ENCODE data around the gene RBL1. TPM values are rescaled to one million over a fixed set of nuclear protein-coding genes. Genes with fewer than 3 reads are reported as not detected.

RBL1 gene
- total and polyA plus RNA-seq, 4 experiments from 2014 or later = 7.0 to 39.6 (median 23.3) TPM

GRCh38 chr20:37102571-37102970 lies 6.8 kb upstream of the RBL1 start:
- Mint-ChIP-seq H3K27me3 (no peaks in the 10 kb centered on the region), H3K9me3 (no peaks in the 10 kb centered on the region), H3K36me3 (no peaks in the 10 kb centered on the region), H3K4me3 (no peak overlapping the region), H3K27ac (no peak overlapping the region), H3K4me1 (no peaks in the 10 kb centered on the region)
- no peak for DNase-seq
- no peaks in the 10 kb centered on the region for H3K9me3 ChIP-seq (ENCODE audit: control insufficient read depth in 1 of 2, low read length in 2 of 2)
- CTCF ChIA-PET (ENCODE audit: partially characterized antibody) = interaction anchor here (1.2 kb wide), 1 partner anchor 11 kb away, joined by 3 read pairs; no protein-coding TSS in a partner anchor
- H3K27ac ChIP-seq (ENCODE audit: low read depth, low read length) = no peak overlapping the region
- H3K36me3 ChIP-seq (ENCODE audit: insufficient read depth, low read length) = no peaks in the 10 kb centered on the region
- H3K4me3 ChIP-seq (ENCODE audit: low read length in 2 of 2) = no peak overlapping the region
- POLR2A ChIA-PET (ENCODE audit: partially characterized antibody) = no interaction called here
- no peaks in the 10 kb centered on the region for H3K4me1 ChIP-seq (ENCODE audit: insufficient read depth, low read length)
- intact Hi-C loops (cut with micrococcal nuclease) = no loop called here
- no peaks in the 10 kb centered on the region for H3K27me3 ChIP-seq (ENCODE audit: insufficient read depth, low read length)

- no peaks in the 10 kb centered on the region for H3K27me3 ChIP-seq (ENCODE audit: insufficient read depth, low read length)
- no peaks in the 10 kb centered on the region for H3K9me3 Mint-ChIP-seq
- peaks cover 35% of the 10 kb centered on the region for H3K4me1 ChIP-seq (ENCODE audit: insufficient read depth, low read length)
- peak overlapping the region in 1 of 2 donors; percentile 92 for H3K4me3 ChIP-seq (ENCODE audit: low read length in 2 of 2)
- intact Hi-C loops (cut with micrococcal nuclease) = loop anchor here (1.0 to 5.0 kb wide), 5 partner anchors 82 to 1144 kb away; partner anchors contain the start of genes BLCAP, SAMHD1 and SCAND1
- H3K27ac Mint-ChIP-seq = peak overlapping the region; percentile 99 to 100 (median 100)
- H3K9me3 ChIP-seq (ENCODE audit: control insufficient read depth in 1 of 2, low read length in 2 of 2) = no peaks in the 10 kb centered on the region
- peaks cover 0 to 4% of the 10 kb centered on the region in 2 donors for H3K27me3 Mint-ChIP-seq
- peak overlapping the region; percentile 98 to 100 (median 99) for H3K4me3 Mint-ChIP-seq
- H3K27ac ChIP-seq (ENCODE audit: low read depth, low read length) = peak overlapping the region; percentile 85
- peaks cover 4 to 20% of the 10 kb centered on the region in 2 donors for H3K36me3 Mint-ChIP-seq
- ChIA-PET POLR2A (ENCODE audit: partially characterized antibody) (interaction anchor here (0.5 to 2.6 kb wide), 17 partner anchors 10 to 1170 kb away, joined by 3 to 34 read pairs (median 8); partner anchors contain the start of genes DSN1, MROH8, RPN2 and SAMHD1), CTCF (ENCODE audit: partially characterized antibody) (interaction anchor here (1.2 to 4.7 kb wide), 5 partner anchors 15 to 92 kb away, joined by 3 to 41 read pairs (median 8); no protein-coding TSS in a partner anchor)
- DNase-seq = no peak
- no peaks in the 10 kb centered on the region for H3K36me3 ChIP-seq (ENCODE audit: insufficient read depth, low read length)
- H3K4me1 Mint-ChIP-seq = peaks cover 16 to 44% (median 28%) of the 10 kb centered on the region in 4 donors
These were observed 731 bp upstream of the RBL1 start for GRCh38 chr20:37096415-37097041.

- H3K27ac Mint-ChIP-seq = peak overlapping the region; percentile 95 to 100 (median 98)
- no peaks in the 10 kb centered on the region for H3K9me3 Mint-ChIP-seq
- peak overlapping the region; percentile 85 for H3K27ac ChIP-seq (ENCODE audit: low read depth, low read length)
- peaks cover 20 to 49% (median 35%) of the 10 kb centered on the region in 4 donors for H3K4me1 Mint-ChIP-seq
- intact Hi-C loops (cut with micrococcal nuclease) = loop anchor here (2.0 to 5.0 kb wide), 4 partner anchors 80 to 1143 kb away; partner anchors contain the start of genes BLCAP, SAMHD1 and SCAND1
- H3K27me3 ChIP-seq (ENCODE audit: insufficient read depth, low read length) = no peaks in the 10 kb centered on the region
- peaks cover 7% of the 10 kb centered on the region for H3K36me3 ChIP-seq (ENCODE audit: insufficient read depth, low read length)
- ChIA-PET POLR2A (ENCODE audit: partially characterized antibody) (interaction anchor here (0.7 to 2.6 kb wide), 22 partner anchors 9 to 1353 kb away, joined by 3 to 34 read pairs (median 4); partner anchors contain the start of genes BLCAP, DSN1, MROH8 and RBM39), CTCF (ENCODE audit: partially characterized antibody) (interaction anchor here (1.0 to 4.7 kb wide), 8 partner anchors 13 to 97 kb away, joined by 3 to 41 read pairs (median 6); no protein-coding TSS in a partner anchor)
- H3K4me3 ChIP-seq (ENCODE audit: low read length in 2 of 2) = peak overlapping the region; percentile 92
- H3K4me3 Mint-ChIP-seq = peak overlapping the region; percentile 89 to 100 (median 99)
- peaks cover 0 to 4% of the 10 kb centered on the region in 2 donors for H3K27me3 Mint-ChIP-seq
- DNase-seq = peak; percentile 66 to 80 (median 74)
- H3K36me3 Mint-ChIP-seq = peaks cover 9 to 27% of the 10 kb centered on the region in 2 donors
- peaks cover 40% of the 10 kb centered on the region for H3K4me1 ChIP-seq (ENCODE audit: insufficient read depth, low read length)
- no peaks in the 10 kb centered on the region for H3K9me3 ChIP-seq (ENCODE audit: control insufficient read depth in 1 of 2, low read length in 2 of 2)
These were observed 644 bp downstream of the RBL1 start for GRCh38 chr20:37095108-37095598.

GRCh38 chr20:37090407-37090806 lies 5.4 kb downstream of the RBL1 start:
- H3K36me3 ChIP-seq (ENCODE audit: insufficient read depth, low read length) = peaks cover 18% of the 10 kb centered on the region
- intact Hi-C loops (cut with micrococcal nuclease) = no loop called here
- Mint-ChIP-seq H3K27me3 (no peaks in the 10 kb centered on the region), H3K36me3 (peaks cover 17 to 49% of the 10 kb centered on the region in 2 donors), H3K9me3 (no peaks in the 10 kb centered on the region), H3K27ac (peak overlapping the region in 2 of 7 donors; percentile 16 to 60), H3K4me1 (peaks cover 24 to 42% (median 33%) of the 10 kb centered on the region in 4 donors), H3K4me3 (no peak overlapping the region)
- no peak overlapping the region for H3K4me3 ChIP-seq (ENCODE audit: low read length in 2 of 2)
- H3K4me1 ChIP-seq (ENCODE audit: insufficient read depth, low read length) = peaks cover 34% of the 10 kb centered on the region
- no peak overlapping the region for H3K27ac ChIP-seq (ENCODE audit: low read depth, low read length)
- DNase-seq = no peak
- H3K9me3 ChIP-seq (ENCODE audit: control insufficient read depth in 1 of 2, low read length in 2 of 2) = no peaks in the 10 kb centered on the region
- CTCF ChIA-PET (ENCODE audit: partially characterized antibody) = no interaction called here
- POLR2A ChIA-PET (ENCODE audit: partially characterized antibody) = no interaction called here
- no peaks in the 10 kb centered on the region for H3K27me3 ChIP-seq (ENCODE audit: insufficient read depth, low read length)

- Mint-ChIP-seq H3K4me1 (peaks cover 16 to 25% (median 21%) of the 10 kb centered on the region in 4 donors), H3K27ac (peak overlapping the region; percentile 40 to 91 (median 67)), H3K4me3 (peak overlapping the region in 2 of 8 donors; percentile 16 to 26), H3K27me3 (no peaks in the 10 kb centered on the region), H3K9me3 (no peaks in the 10 kb centered on the region), H3K36me3 (peaks cover 20 to 46% of the 10 kb centered on the region in 2 donors)
- ChIA-PET POLR2A (ENCODE audit: partially characterized antibody) (interaction anchor here (0.9 to 3.0 kb wide), 6 partner anchors 11 to 107 kb away, joined by 3 to 22 read pairs (median 8); partner anchors contain the start of gene RBL1), CTCF (ENCODE audit: partially characterized antibody) (interaction anchor here (0.6 to 13.8 kb wide), 33 partner anchors 9 to 346 kb away, joined by 3 to 288 read pairs (median 4); partner anchors contain the start of genes MROH8, RBL1 and RPN2)
- Histone ChIP-seq H3K27ac (ENCODE audit: low read depth, low read length) (no peak overlapping the region), H3K36me3 (ENCODE audit: insufficient read depth, low read length) (peaks cover 7% of the 10 kb centered on the region), H3K27me3 (ENCODE audit: insufficient read depth, low read length) (no peaks in the 10 kb centered on the region), H3K9me3 (ENCODE audit: control insufficient read depth in 1 of 2, low read length in 2 of 2) (no peaks in the 10 kb centered on the region), H3K4me1 (ENCODE audit: insufficient read depth, low read length) (peaks cover 24% of the 10 kb centered on the region), H3K4me3 (ENCODE audit: low read length in 2 of 2) (no peak overlapping the region)
- DNase-seq = peak in 4 of 5 donors; percentile 36 to 50 (median 44)
- intact Hi-C loops (cut with micrococcal nuclease) = loop anchor here (1.0 to 2.0 kb wide), 3 partner anchors 74 to 163 kb away; no protein-coding TSS in a partner anchor
These were observed 14.0 kb downstream of the RBL1 start for GRCh38 chr20:37081717-37082289.

GRCh38 chr20:37077009-37077408 lies 18.8 kb downstream of the RBL1 start:
- Histone ChIP-seq H3K27me3 (ENCODE audit: insufficient read depth, low read length) (no peaks in the 10 kb centered on the region), H3K27ac (ENCODE audit: low read depth, low read length) (no peak overlapping the region), H3K9me3 (ENCODE audit: control insufficient read depth in 1 of 2, low read length in 2 of 2) (no peaks in the 10 kb centered on the region), H3K36me3 (ENCODE audit: insufficient read depth, low read length) (no peaks in the 10 kb centered on the region), H3K4me1 (ENCODE audit: insufficient read depth, low read length) (peaks cover 49% of the 10 kb centered on the region), H3K4me3 (ENCODE audit: low read length in 2 of 2) (no peak overlapping the region)
- ChIA-PET CTCF (ENCODE audit: partially characterized antibody) (interaction anchor here (0.7 to 13.8 kb wide), 4 partner anchors 19 to 158 kb away, joined by 3 to 288 read pairs (median 4); partner anchors contain the start of gene RBL1), POLR2A (ENCODE audit: partially characterized antibody) (interaction anchor here (0.6 to 3.0 kb wide), 3 partner anchors 19 to 63 kb away, joined by 3 to 8 read pairs (median 3); partner anchors contain the start of gene RBL1)
- Mint-ChIP-seq H3K27me3 (no peaks in the 10 kb centered on the region), H3K27ac (peak overlapping the region in 1 of 7 donors; percentile 37), H3K36me3 (peaks cover 28 to 36% of the 10 kb centered on the region in 2 donors), H3K9me3 (no peaks in the 10 kb centered on the region), H3K4me1 (peaks cover 23 to 44% (median 34%) of the 10 kb centered on the region in 4 donors), H3K4me3 (no peak overlapping the region)
- intact Hi-C loops (cut with micrococcal nuclease) = no loop called here
- no peak for DNase-seq

All from CD4-positive, alpha-beta memory T cell (primary cell).